WI38 (cell line): ENCODE measurements around the gene LY6G6D.

Experiments
- H3K4me3 ChIP-seq: 2 replicates; pipeline ENCODE4 v1.5.1; 2011; ENCODE audit warnings: low read depth, mild to moderate bottlenecking, control low read depth, low read length
- TF ChIP-seq, protein P1 (sequence below): IDR thresholded peaks from 2 replicates; pipeline ENCODE4 v1.5.1; 2012; ENCODE audit warnings: low read depth, mild to moderate bottlenecking, control low read depth, low read length

The LY6G6D gene

DNA sequence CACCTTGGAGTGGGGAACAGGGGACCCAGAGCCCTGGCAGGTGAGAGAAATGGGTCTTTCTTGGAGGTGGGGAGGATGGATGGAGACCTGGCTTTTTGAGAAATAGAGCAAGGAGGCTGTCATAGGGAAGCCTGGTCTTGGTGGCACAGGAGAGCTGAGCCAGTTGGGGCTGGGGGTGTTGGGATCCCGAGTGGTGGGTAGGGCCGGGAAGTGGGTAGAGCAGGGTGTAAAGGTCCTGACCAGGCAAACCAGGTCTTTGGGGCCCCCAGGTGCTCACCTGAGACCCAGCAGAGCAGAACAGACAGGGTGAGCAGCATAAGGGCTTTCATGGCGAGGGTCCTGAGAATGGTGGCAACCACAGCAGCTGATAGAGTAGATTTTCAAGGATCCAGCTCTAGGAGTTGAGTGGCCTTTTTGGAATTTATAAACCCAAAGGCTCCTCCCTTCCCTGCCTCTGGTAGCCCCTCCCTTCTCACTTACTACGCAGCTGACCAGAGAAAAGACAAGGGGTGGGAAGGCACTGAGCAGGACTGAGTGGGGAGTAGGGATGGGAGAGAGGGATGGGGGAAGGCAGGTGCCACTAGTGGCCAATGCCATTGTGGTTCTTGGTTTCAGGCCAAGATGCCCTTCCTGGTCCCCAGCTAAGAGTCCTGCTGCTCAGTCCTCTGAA is 6.3 kb downstream of the LY6G6D start, which contains the start of gene LY6G6C:
TSS of gene LY6G6C (minus strand) at position 396 of the 670 bp plus-strand sequence. CDS start at position 329, 67 bp downstream.
- no peak within 1 kb of the TSS for H3K4me3 ChIP-seq
- TF ChIP-seq, protein P1, sequence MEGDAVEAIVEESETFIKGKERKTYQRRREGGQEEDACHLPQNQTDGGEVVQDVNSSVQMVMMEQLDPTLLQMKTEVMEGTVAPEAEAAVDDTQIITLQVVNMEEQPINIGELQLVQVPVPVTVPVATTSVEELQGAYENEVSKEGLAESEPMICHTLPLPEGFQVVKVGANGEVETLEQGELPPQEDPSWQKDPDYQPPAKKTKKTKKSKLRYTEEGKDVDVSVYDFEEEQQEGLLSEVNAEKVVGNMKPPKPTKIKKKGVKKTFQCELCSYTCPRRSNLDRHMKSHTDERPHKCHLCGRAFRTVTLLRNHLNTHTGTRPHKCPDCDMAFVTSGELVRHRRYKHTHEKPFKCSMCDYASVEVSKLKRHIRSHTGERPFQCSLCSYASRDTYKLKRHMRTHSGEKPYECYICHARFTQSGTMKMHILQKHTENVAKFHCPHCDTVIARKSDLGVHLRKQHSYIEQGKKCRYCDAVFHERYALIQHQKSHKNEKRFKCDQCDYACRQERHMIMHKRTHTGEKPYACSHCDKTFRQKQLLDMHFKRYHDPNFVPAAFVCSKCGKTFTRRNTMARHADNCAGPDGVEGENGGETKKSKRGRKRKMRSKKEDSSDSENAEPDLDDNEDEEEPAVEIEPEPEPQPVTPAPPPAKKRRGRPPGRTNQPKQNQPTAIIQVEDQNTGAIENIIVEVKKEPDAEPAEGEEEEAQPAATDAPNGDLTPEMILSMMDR, result no peak

DNA sequence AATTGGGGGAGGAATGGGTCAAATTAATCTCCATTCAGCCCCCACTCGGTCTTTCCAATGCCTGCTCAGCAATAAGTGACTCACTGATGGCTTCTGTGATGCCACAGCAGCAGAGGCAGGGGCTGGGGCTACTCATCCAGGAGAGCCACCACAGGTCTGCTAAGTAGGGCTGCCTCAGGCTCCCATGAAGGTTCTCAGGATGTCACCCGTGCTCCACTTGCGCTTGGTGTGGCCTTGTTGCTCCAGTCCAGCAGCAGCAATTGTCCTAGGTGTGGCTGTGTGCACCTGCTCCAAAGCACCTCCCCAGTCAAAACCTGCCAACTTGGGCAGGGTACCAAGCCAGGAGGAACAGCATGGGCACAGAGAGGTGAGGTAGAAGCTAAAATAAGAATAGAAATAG is 7.0 kb downstream of the LY6G6D start:
- no peak overlapping the region for H3K4me3 ChIP-seq
- TF ChIP-seq, protein P1, result no peak

DNA sequence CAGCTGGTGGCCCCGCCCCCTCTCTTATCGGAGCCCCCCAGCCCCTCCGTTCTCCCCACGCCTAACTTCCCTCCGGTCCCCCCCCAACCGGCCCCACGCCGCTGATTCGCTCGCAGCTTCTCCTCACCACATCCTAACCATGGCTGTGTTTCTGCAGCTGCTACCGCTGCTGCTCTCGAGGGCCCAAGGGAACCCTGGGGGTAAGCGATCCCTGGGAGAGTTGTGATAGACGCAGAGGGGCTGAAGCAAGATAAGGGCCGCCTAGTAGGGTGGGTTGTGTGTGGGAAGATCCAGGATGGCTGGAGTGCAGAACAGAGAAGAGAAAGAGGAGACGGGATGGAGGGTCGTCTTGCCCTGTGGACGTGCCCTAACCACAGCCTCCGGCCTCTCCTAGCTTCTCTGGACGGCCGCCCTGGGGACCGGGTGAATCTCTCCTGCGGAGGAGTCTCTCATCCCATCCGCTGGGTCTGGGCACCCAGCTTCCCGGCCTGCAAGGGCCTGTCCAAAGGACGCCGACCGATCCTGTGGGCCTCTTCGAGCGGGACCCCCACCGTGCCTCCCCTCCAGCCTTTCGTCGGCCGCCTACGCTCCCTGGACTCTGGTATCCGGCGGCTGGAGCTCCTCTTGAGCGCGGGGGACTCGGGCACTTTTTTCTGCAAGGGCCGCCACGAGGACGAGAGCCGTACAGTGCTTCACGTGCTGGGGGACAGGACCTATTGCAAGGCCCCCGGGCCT is 8.3 kb downstream of the LY6G6D start, which contains the start of gene MPIG6B:
TSS of gene MPIG6B (plus strand) at position 129 of the 735 bp plus-strand sequence. CDS start at position 140, 11 bp downstream.
- no peak within 1 kb of the TSS for H3K4me3 ChIP-seq
- TF ChIP-seq, protein P1, result no peak

DNA sequence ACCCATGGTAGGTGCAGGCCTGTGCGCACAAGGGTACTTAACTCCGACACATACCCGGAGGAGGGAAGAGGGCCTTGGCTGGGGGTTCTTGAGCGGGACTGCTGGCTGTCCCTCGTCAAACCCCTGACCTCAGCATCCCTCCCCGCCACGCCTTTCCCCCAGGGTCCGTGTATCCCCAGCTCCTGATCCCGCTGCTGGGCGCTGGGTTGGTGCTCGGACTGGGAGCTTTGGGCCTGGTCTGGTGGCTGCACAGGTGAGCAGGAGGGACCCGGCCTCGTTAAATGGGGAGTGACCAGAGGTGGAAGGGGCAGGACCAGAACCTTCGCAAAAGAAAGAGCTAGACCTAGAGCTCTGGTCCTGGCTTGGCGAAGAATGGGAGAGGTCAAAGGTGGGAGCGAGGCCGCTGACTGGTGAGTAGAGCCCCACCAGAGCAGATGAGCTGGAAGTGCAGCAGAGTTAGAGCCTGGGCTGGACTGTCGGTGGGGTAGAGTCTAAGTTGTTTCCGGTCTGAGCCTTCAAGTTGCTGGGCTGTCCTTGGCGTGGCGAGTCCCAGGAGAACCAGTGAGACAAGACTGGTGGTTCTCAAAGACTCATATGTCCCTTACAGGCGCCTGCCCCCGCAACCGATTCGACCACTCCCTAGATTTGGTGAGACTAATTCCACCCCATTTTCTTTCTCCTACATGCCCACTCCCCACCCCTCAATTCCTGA is 9.0 kb downstream of the LY6G6D start:
- no peak overlapping the region for H3K4me3 ChIP-seq
- TF ChIP-seq, protein P1, result no peak

DNA sequence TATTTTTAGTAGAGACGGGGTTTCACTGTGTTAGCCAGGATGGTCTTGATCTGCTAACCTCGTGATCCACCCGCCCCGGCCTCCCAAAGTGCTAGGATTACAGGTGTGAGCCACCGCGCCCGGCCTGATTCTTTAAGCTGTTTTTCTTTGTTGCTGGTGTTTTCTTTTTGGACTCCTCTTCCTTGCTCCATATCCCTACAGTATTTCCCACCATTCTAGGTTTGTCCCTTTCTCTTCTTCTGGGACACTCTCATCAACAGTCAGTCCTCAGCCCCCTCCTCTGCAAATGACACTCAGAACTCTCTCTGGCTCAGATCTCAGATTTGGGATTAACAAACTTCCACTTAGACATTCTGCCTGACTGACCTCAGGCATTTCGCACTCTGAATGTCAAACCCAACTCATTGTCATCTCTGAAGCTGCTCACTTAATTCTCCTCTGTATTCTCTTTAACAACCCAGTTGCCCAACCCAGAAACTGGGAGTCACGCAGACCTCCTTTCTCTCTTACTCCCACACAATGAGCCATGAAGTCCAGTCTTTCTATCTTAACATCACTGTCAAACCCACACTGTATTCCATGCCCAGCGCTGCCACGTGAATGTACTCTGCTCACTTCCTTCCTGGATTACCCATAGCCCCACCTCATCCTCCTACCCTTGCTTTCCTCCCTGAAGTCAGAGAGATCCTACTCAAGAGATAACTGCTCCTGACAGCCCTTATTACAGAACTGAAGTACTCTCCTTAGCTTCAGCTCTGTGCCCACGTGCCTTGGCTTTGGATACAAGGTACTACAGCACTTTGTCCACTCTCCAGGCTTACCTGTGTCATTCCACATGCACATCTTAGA is 10.6 kb downstream of the LY6G6D start:
- H3K4me3 ChIP-seq, result no peak overlapping the region
- TF ChIP-seq, protein P1, result no peak

DNA sequence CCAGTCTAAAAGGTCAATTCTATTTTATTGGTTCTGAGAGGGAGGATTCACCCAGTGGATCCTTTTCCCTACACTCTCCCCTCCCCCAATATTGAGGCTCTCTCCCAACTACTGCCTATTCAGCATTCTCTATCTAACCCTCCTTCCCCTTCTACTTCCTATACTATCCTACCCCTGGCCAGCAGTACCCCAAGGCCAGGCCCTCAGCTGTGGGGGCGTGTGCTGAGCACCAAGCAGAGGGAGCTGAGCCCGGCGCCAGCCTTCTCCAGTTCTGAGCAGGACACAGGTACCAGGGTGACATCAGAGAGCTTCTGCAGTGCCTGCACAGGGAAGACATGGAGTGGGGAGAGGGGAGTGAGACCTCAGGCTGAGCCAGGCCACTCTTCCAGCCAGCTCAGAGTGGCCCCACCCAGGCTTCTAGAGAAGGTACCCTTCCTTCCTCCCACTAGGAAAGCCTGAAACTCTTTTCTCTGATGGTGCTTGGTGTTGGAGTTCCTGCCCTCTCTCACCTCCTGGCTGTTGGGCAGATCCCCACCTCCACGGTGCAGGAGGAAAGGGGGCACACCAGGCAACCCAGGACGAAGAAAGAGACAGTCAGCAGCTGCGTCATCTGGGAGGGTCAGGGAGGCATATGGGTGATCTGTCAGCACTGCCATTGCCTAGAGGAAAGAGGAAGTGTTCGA is 12.0 kb downstream of the LY6G6D start:
- TF ChIP-seq, protein P1, result no peak
- H3K4me3 ChIP-seq, result no peak overlapping the region
